ENCODE results near the gene PDK3.

The PDK3 gene

DNA sequence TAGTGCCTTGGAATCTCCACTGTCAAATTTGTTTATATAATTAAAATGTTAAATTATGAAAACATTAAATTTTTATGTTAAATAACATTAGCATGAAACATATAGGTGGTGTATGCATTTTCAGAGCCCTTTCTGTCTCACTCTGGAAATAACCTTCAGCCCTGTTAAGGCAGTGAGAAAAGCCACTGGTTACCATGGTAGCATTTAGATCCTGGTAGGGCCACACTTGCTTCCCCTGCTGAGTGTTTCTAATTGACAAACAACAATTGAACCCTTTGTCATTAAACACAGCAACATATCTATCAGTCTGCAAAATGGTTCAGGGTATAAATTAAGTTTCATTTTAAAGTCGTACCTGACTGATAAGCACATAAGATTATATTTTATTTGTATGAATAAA lies 63.5 kb downstream of the PDK3 start:
- TF ChIP-seq, protein P1, sequence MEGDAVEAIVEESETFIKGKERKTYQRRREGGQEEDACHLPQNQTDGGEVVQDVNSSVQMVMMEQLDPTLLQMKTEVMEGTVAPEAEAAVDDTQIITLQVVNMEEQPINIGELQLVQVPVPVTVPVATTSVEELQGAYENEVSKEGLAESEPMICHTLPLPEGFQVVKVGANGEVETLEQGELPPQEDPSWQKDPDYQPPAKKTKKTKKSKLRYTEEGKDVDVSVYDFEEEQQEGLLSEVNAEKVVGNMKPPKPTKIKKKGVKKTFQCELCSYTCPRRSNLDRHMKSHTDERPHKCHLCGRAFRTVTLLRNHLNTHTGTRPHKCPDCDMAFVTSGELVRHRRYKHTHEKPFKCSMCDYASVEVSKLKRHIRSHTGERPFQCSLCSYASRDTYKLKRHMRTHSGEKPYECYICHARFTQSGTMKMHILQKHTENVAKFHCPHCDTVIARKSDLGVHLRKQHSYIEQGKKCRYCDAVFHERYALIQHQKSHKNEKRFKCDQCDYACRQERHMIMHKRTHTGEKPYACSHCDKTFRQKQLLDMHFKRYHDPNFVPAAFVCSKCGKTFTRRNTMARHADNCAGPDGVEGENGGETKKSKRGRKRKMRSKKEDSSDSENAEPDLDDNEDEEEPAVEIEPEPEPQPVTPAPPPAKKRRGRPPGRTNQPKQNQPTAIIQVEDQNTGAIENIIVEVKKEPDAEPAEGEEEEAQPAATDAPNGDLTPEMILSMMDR (IDR thresholded peaks at IDR 0.05; ENCODE audit: borderline replicate concordance, insufficient read depth, low read depth, low read length) = no peak
- H3K4me3 ChIP-seq (ENCODE audit: low read depth, low read length) = no peak overlapping the region

DNA sequence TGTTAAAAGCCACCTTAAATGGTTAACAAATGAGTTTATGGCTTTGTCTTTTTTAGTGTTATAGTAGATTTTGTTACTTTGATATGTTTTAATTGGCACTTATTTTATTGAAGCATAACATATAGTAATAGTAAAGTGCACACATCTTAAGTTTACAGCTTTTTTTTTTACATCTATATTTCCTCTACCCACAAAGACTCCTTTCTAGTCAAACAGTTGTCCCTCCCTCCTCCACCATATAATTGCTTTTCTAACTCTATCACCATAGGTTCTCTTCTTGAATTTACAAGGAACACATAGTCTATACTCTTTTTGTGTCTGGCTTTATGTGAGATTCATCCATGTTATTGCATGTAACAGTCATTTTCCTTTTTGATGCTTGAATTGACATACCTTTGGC lies 71.5 kb downstream of the PDK3 start:
- H3K4me3 ChIP-seq (ENCODE audit: low read depth, low read length) = no peak overlapping the region
- TF ChIP-seq, protein P1 (IDR thresholded peaks at IDR 0.05; ENCODE audit: borderline replicate concordance, insufficient read depth, low read depth, low read length) = no peak

DNA sequence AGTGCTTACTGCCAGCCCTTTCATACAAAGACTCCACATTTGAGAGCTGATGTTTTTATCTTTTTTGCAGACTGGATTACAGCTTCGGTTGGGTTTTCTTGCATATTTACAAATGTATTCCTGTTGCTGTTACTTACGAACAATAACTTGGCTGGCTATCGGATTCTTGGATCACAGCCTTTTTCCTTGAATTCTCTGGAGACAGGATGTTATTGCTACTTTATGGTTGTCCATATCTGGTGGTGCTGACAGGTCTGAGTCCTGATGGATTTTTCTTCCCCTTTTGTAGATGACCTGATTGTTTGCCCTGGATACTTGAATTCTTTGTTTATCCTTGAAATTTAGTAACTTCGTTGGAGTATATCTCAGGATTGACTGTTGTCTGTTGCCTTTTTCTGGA lies 77.7 kb downstream of the PDK3 start:
- TF ChIP-seq, protein P1 (IDR thresholded peaks at IDR 0.05; ENCODE audit: borderline replicate concordance, insufficient read depth, low read depth, low read length) = no peak
- no peak overlapping the region for H3K4me3 ChIP-seq (ENCODE audit: low read depth, low read length)

DNA sequence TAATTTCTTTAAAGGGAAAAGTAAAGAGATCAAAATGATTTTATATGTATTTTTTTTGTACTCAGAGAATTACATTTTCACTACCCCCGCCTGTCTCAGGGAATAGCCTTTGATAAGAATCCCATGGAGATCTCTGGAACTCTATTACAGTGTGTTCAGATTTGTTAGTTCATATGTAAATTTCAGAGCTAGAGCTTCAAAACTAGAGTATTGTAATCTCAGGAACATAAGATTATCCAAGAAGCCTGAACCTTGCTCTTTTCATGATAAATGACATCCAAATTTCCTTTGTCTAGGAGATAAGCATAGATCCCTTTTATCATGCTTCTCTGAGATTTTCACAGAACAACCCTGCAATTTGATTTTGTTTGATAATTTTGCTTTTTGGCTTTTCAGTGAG lies 82.9 kb downstream of the PDK3 start:
- TF ChIP-seq, protein P1 (IDR thresholded peaks at IDR 0.05; ENCODE audit: borderline replicate concordance, insufficient read depth, low read depth, low read length) = no peak

DNA sequence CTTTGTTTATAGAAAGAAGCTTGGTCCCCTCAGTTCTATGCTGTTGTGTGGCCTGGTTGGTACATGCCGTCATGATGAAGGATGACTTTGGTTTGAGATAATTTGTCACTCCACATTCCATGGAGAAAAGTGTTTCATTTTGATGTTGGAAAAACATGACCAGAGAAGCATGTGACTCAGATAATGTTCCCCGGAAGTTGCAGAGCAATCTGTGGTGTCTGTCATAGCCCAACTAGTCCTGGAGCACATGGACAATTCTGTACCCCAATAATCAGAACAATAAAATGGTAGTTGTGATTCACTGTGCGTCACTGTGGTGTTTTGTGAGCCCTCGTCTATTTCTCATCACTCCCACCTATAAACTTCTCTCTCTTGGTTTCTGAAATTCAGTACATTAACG lies 85.1 kb downstream of the PDK3 start:
- TF ChIP-seq, protein P1 (IDR thresholded peaks at IDR 0.05; ENCODE audit: borderline replicate concordance, insufficient read depth, low read depth, low read length) = no peak
- no peak overlapping the region for H3K4me3 ChIP-seq (ENCODE audit: low read depth, low read length)

More for the DNA sequence above, 82.9 kb downstream of the PDK3 start:
- no peak overlapping the region for H3K4me3 ChIP-seq (ENCODE audit: low read depth, low read length)

DNA sequence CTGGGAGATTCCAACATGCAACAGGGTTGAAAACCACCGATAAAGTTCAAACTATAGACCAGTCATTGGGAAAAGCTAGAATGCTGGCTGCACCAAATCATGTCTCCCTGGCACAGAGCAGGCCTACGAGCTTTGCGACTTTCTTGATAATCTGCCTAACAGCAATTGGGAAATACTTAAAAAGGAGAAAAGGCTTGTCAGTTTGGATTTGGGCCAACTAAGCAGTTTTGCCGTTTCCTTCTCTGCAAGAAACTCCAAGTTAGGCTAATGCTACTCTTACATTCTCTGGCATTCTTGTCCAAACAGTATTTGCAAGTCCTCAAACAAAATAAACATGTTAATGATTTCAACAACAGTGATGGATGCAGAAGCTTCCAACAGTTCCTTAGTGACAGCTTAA lies 87.9 kb downstream of the PDK3 start:
- TF ChIP-seq, protein P1 (IDR thresholded peaks at IDR 0.05; ENCODE audit: borderline replicate concordance, insufficient read depth, low read depth, low read length) = no peak
- no peak overlapping the region for H3K4me3 ChIP-seq (ENCODE audit: low read depth, low read length)

DNA sequence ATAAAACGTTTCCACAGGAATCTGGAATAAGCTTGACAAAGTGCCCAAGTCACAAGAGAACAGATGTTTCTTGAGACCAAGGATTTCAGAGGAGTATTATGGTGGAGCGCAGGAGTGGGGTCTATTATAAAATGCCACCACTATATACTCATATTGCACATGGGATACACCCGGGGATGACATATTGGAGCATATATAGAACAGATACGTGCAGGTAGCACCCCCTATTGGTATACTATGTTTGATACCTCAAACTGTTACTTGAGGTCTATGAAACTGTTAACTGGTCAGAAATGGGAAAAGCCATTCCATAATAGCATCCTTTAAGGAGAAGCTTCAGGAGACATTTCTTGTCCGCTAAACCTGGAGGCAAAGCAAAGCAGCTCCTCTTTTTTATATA lies 96.0 kb downstream of the PDK3 start:
- TF ChIP-seq, protein P1 (IDR thresholded peaks at IDR 0.05; ENCODE audit: borderline replicate concordance, insufficient read depth, low read depth, low read length) = peak; percentile 40
- no peak overlapping the region for H3K4me3 ChIP-seq (ENCODE audit: low read depth, low read length)

Measured in GM12875 (cell line).